SH-SY5Y (cell line): ENCODE measurements around the gene NTRK1.

ENCODE experiments used
- GATA2 ChIP-seq: IDR thresholded peaks from 2 replicates; pipeline ENCODE4 v1.6.1; 2011; ENCODE audit warnings: mild to moderate bottlenecking, low read depth, low read length
- GATA3 ChIP-seq: IDR thresholded peaks from 2 replicates; pipeline ENCODE4 v1.6.1; 2011; ENCODE audit warnings: low read depth, mild to moderate bottlenecking, low read length, moderate library complexity

Gene NTRK1

GRCh38 chr1:156910309-156910782 lies 49.7 kb downstream of the NTRK1 start:
- TF ChIP-seq GATA3 (no peak), GATA2 (no peak)

- TF ChIP-seq GATA2, result no peak
- no peak for TF ChIP-seq GATA3
Measured at GRCh38 chr1:156911577-156912298, 51.1 kb downstream of the NTRK1 start.

GRCh38 chr1:156912310-156912709 lies 51.6 kb downstream of the NTRK1 start:
- TF ChIP-seq GATA3, result no peak
- TF ChIP-seq GATA2, result no peak

- TF ChIP-seq GATA2 (peak; percentile 71), GATA3 (no peak)
Measured at GRCh38 chr1:156912861-156913808, 52.5 kb downstream of the NTRK1 start.

DNA sequence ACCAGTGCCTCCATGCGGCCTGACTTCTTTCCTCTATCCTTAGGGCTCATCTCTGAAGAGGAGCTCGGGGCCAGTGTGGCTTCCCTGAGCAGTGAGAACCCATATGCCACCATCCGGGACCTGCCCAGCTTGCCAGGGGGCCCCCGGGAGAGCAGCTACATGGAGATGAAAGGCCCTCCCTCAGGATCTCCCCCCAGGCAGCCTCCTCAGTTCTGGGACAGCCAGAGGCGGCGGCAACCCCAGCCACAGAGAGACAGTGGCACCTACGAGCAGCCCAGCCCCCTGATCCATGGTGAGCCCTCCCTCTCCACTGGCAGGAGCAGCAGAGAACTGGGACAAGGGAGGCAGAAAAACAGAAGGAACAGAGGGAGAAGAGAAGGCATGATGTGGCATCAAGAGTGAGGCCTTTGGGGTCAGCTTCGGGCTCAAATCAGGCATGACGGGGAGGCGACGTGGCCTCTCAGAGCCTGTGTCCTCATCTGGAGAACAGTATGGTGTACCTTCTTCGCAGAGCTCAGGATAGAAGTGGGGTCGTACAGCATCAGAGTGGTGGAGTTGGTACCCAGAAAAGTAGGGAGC lies 53.2 kb downstream of the NTRK1 start:
- TF ChIP-seq GATA3, result no peak
- no peak for TF ChIP-seq GATA2

- TF ChIP-seq GATA3 (no peak), GATA2 (no peak)
Measured at GRCh38 chr1:156914440-156914856, 53.8 kb downstream of the NTRK1 start.

DNA sequence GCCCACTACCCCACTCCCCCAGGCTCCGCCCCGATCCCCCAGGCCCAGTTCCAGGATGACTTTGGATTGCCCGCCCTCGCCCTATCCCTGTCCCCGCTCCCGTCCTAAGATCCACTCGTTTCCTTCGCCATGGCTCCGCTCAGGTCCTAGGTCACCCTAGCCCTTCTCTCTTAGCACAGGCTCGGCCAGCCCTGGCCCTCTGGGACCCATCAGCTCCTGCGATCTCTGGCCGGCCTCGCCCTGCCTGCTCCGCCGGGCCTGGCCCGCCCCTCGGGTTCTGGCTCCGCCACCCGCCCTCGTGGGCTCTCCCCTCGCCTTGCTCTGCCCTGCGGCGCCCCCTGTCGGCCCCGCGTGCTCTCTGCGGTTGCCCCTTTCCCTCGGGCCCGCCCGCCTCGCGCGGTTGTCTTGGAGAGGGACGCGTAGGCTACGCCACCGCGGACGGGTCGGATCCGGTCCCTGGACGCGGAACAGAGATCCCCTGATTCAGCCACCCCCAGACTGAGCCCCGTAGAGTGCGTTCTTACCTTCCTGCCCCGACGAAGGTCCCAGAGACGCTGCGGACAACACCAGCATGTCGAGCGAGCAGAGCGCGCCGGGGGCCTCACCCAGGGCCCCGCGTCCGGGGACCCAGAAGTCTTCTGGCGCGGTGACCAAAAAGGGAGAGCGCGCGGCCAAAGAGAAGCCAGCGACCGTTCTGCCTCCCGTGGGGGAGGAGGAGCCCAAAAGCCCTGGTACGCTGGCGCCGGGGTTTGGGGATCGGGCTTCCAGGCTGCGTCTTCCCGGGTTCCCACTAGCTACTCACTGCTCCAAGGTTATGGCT lies 59.8 kb downstream of the NTRK1 start, which contains the start of gene LRRC71:
TSS of gene LRRC71 (plus strand) at position 400 of the 820 bp plus-strand sequence. CDS start at position 572, 172 bp downstream.
- TF ChIP-seq GATA3 (no peak), GATA2 (no peak)

DNA sequence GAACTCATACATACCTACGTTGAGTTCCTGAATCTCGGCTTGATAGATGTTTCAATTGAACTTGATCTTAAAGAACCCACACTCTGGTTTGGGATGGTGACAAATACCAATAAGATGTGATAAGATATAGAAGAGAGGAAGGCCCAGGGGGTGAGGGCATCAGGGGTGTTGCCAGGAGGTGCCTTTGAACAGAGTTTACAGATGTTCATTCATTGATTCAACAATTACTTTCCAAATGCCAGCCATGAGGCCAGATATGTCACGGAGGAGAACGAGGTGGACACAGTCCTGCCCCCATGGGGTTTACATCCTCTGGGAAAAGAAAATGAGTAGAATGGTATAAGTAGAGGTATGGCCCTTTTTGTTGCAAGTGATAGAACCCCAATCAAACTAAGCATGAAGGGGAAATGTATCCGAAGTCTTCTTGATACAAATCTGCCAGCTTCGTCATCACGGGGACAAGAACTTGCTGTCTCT lies 60.4 kb downstream of the NTRK1 start:
- TF ChIP-seq GATA2, result no peak

GRCh38 chr1:156922986-156923669 lies 62.5 kb downstream of the NTRK1 start:
- no peak for TF ChIP-seq GATA2
- TF ChIP-seq GATA3, result no peak

DNA sequence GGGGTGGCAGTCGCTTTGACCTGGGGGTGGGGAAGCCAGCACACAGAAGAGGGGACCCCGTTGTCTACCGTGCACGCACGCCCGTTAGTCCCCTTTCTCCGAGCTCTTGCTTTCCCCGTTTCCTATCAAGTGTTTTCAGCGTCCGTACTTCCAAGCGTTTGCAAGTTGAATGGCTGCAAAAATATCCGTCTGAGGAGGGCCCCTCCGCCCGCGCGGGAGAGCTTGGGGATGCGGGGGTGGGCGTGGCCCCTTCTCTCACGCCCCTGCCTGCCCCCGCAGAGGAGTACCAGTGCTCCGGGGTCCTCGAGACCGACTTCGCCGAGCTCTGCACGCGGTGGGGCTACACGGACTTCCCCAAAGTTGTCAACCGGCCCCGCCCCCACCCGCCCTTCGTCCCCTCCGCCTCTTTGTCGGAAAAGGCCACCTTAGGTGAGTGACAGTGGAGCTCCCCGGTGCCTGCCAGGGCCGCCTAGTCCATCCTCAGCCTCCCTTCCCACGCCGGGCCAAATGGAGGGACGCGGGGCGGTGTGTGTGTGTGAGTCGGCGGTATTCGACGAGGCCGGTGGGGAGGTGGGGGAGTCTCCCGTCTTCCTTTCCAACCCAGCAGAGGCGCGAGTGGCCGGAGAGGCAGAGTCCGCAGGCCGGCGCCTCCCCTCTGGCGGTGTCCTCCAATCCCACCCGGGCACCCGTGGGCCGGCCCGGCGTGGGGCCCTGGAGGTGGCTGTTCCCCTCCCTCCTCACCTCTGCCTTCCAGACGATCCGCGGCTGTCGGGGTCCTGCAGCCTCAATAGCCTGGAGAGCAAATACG lies 63.2 kb downstream of the NTRK1 start:
- TF ChIP-seq GATA2 (no peak), GATA3 (no peak)

DNA sequence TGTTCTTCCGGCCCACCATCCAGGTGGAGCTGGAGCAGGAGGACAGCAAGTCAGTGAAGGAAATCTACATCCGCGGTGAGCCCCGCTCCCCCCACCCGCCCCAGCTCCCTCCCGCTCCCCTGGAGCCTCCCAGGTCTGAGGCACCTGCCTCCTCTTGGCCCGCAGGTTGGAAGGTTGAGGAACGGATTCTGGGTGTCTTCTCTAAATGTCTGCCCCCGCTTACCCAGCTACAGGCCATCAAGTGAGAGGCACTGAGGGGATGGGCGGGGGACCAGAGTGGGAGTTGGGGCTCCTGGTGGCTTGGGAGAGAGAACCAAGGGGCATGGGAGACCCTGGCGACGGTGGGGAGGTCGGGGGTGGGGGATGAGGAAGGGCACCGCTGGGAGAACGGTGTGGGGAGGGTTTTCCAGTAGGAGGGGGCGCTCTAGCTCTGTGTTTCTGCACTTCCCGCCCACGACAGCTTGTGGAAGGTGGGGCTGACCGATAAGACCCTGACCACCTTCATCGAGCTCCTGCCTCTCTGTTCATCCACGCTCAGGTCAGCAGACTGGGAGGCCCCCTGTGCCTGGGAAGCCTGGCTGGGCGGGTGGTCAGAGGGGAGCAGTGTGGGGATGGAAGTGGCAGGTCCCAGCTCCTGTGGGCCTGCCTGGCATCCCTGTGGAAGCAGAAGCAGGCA lies 64.0 kb downstream of the NTRK1 start:
- TF ChIP-seq GATA3 (no peak), GATA2 (no peak)
